GM12801 (cell line): ENCODE measurements around the gene LRRN4.

ENCODE experiments used
- CTCF ChIP-seq: IDR thresholded peaks from one replicate; pipeline ENCODE4 v1.5.1; 2011; ENCODE audit warnings: control low read depth; ENCODE audit not compliant: insufficient read length; ENCODE audit errors: extremely low read depth

Gene LRRN4

GRCh38 chr20:6094063-6094462 is 40.2 kb upstream of the LRRN4 start:
- TF ChIP-seq CTCF, result no peak

GRCh38 chr20:6091661-6092060 is 37.8 kb upstream of the LRRN4 start:
- no peak for TF ChIP-seq CTCF

- no peak for TF ChIP-seq CTCF
These were observed 33.0 kb upstream of the LRRN4 start for GRCh38 chr20:6086868-6087267.

GRCh38 chr20:6083926-6084325 is 30.1 kb upstream of the LRRN4 start:
- no peak for TF ChIP-seq CTCF

- no peak for TF ChIP-seq CTCF
These were observed 27.4 kb upstream of the LRRN4 start for GRCh38 chr20:6081236-6081635.

GRCh38 chr20:6079016-6079415 is 25.2 kb upstream of the LRRN4 start:
- no peak for TF ChIP-seq CTCF

- TF ChIP-seq CTCF, result no peak
These were observed 21.8 kb upstream of the LRRN4 start for GRCh38 chr20:6075428-6076219.

GRCh38 chr20:6074784-6075183 is 20.9 kb upstream of the LRRN4 start:
- no peak for TF ChIP-seq CTCF
